Measurements from ENCODE around the gene SPAG17.

The SPAG17 gene

DNA sequence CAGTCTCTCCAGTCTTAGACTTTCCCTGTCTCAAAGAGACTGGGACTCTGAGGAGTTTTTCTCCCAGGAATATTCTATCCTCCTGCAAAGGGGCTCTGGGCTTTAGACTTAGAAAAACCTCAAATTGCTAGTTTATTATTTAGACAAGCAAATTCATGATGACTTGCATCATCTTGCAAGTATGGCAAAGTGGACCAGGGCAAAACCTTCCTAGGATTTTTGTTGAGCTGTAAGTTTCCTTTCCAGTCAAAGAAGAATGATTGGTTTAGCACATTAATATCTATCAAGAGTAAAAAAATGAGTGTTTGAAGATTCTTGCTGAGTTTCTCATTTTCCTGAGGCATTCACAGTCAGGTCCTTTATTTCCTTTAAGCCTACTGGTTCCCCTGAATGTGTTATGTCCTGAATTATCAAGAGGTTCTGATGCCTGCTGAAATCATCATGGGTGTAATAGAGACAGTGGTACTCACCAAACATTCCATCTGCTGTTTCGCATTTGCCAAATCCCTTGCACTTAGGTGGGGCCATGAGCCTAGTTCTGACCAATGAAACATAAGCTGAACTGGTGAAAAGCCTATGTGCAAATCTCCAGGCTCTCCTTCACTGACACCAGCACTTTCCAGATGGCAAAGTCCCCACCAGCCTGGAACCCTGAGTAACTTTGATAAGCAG lies 25.2 kb upstream of the SPAG17 start:
- TF ChIP-seq, protein P1, sequence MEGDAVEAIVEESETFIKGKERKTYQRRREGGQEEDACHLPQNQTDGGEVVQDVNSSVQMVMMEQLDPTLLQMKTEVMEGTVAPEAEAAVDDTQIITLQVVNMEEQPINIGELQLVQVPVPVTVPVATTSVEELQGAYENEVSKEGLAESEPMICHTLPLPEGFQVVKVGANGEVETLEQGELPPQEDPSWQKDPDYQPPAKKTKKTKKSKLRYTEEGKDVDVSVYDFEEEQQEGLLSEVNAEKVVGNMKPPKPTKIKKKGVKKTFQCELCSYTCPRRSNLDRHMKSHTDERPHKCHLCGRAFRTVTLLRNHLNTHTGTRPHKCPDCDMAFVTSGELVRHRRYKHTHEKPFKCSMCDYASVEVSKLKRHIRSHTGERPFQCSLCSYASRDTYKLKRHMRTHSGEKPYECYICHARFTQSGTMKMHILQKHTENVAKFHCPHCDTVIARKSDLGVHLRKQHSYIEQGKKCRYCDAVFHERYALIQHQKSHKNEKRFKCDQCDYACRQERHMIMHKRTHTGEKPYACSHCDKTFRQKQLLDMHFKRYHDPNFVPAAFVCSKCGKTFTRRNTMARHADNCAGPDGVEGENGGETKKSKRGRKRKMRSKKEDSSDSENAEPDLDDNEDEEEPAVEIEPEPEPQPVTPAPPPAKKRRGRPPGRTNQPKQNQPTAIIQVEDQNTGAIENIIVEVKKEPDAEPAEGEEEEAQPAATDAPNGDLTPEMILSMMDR (IDR thresholded peaks at IDR 0.05; ENCODE audit: low read depth, low read length) = no peak
- H3K4me3 ChIP-seq (ENCODE audit: low read depth, low read length) = no peak overlapping the region

GRCh38 chr1:118209648-118210047 lies 24.6 kb upstream of the SPAG17 start:
- H3K4me3 ChIP-seq (ENCODE audit: low read depth, low read length) = no peak overlapping the region
- TF ChIP-seq, protein P1 (IDR thresholded peaks at IDR 0.05; ENCODE audit: low read depth, low read length) = no peak

- H3K4me3 ChIP-seq (ENCODE audit: low read depth, low read length) = no peak overlapping the region
- TF ChIP-seq, protein P1 (IDR thresholded peaks at IDR 0.05; ENCODE audit: low read depth, low read length) = no peak
Measured at GRCh38 chr1:118206966-118207365, 21.9 kb upstream of the SPAG17 start.

DNA sequence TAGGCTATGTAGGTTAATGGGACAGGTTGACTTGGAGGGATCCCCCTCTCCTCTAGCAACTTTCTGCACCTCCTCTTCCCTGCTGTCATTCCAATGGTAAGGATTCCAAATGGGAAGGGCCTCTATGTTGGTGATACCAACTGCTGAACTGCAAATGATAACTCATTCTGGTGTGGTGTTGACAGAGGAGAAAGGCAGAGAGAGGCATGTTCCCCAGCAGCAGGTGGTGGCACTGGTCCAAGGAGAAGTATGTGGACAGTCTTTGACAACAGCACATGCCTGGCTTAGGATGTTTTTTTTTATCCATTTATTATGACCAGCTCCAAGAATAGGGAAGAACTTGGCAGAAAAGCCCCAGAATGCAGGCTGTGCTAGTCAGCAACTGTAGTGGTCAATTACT lies 19.6 kb upstream of the SPAG17 start:
- TF ChIP-seq, protein P1 (IDR thresholded peaks at IDR 0.05; ENCODE audit: low read depth, low read length) = no peak
- H3K4me3 ChIP-seq (ENCODE audit: low read depth, low read length) = no peak overlapping the region

- TF ChIP-seq, protein P1 (IDR thresholded peaks at IDR 0.05; ENCODE audit: low read depth, low read length) = no peak
- no peak overlapping the region for H3K4me3 ChIP-seq (ENCODE audit: low read depth, low read length)
Measured at GRCh38 chr1:118204105-118204504, 19.1 kb upstream of the SPAG17 start.

DNA sequence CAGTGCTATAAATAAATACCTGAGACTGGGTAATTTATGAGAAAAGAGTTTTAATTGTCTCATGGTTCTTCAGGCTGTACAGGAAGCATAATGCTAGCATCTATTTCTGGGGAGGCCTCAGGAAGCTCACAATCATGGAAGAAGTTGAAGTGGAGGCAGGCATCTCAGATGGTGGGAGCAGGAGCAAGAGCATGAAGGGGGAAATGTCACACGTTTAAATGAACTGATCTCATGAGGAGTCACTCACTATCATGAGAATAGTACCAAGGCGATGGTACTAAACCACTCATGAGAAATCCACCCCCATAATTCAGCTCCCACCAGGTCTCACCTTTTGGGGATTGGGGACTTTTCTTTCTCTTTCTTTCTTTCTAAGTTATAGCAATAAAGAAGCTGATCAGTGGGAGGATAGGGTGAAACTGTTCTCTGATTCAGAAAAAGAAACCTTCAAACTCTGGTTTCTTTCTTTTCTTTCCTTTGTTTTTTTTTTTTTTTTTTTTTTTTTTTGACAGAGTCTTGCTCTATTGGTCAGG lies 17.1 kb upstream of the SPAG17 start:
- TF ChIP-seq, protein P1 (IDR thresholded peaks at IDR 0.05; ENCODE audit: low read depth, low read length) = no peak
- H3K4me3 ChIP-seq (ENCODE audit: low read depth, low read length) = no peak overlapping the region

GRCh38 chr1:118201524-118201923 lies 16.5 kb upstream of the SPAG17 start:
- TF ChIP-seq, protein P1 (IDR thresholded peaks at IDR 0.05; ENCODE audit: low read depth, low read length) = no peak
- H3K4me3 ChIP-seq (ENCODE audit: low read depth, low read length) = no peak overlapping the region
